HG02610 (cell line): ENCODE results near the gene AP4M1.
A peak's percentile ranks its signal among the peaks of the same experiment; 100 is the strongest.

Experiments
- ATAC-seq: cut with Tn5 transposase; IDR thresholded peaks from one replicate; pipeline ENCODE4 v1.9.1; 2021; ENCODE audit warnings: mild to moderate bottlenecking, moderate library complexity; ENCODE audit not compliant: unreplicated experiment

Gene AP4M1, protein sequence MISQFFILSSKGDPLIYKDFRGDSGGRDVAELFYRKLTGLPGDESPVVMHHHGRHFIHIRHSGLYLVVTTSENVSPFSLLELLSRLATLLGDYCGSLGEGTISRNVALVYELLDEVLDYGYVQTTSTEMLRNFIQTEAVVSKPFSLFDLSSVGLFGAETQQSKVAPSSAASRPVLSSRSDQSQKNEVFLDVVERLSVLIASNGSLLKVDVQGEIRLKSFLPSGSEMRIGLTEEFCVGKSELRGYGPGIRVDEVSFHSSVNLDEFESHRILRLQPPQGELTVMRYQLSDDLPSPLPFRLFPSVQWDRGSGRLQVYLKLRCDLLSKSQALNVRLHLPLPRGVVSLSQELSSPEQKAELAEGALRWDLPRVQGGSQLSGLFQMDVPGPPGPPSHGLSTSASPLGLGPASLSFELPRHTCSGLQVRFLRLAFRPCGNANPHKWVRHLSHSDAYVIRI

DNA sequence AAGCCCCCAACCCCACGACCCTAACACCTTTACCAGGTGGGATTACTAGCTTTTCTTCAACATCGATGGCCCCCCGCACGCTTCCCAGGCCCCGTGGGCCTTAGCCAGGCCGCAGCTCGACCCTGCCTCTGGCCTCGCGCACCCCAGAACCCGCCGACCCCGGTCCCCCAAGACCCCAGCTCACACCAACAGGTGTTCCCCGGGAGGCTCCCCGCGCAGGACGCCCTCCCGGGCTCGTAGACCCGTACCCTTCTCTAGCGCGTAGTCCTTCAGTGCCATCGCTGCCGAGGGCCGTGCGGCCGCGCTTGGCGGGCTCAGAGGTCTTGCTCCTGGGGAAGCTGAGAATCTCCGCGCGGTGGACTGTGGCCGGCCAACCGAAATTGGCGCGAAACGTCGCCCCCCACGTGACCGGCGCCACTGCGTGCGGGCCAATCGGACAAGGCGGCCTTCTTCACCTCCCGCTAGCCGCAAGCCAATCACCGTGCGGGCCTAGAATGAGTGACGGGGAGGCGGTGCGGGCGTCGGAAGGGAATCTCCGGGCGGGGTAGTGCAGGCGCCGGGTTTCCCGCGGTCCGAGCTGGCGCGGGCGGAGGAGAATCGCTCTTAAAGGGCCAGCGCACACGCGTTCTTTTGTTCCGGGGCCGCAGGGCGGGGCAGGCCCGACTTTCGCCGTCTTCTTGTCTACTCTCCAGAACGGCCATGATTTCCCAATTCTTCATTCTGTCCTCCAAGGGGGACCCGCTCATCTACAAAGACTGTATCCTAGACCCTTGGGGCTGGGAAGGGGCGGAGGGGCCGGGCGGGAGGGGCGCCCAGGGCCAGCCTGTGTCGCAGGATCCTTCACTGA is at the start of gene AP4M1, which contains the start of gene MCM7:
Gene AP4M1 (plus strand): TSS at position 628 of the 847 bp plus-strand sequence. CDS start 72 bp downstream, at position 700.
Gene MCM7 (minus strand): TSS at position 382 of the 847 bp plus-strand sequence. CDS start 103 bp downstream, at position 279.
- ATAC-seq, result peak; percentile 90

DNA sequence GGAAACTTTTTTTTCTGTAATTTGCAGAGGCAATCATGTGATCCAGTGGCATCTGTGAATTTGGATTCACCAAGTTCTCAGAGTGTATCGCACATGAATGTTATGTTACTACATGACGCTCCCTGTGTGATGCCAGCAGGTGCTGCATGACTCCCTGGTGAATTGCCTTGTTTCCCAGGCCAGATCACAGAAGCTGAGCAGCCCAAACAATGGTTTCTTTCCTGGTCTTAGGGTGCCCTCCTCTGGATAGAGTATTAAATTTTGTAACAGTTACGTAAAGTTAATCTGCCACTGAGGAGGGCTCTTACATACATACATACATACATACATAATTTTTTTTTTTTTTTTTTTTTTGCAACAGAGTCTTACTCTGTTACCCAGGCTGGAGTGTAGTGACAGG is 48.2 kb upstream of the AP4M1 start:
- ATAC-seq, result no peak

DNA sequence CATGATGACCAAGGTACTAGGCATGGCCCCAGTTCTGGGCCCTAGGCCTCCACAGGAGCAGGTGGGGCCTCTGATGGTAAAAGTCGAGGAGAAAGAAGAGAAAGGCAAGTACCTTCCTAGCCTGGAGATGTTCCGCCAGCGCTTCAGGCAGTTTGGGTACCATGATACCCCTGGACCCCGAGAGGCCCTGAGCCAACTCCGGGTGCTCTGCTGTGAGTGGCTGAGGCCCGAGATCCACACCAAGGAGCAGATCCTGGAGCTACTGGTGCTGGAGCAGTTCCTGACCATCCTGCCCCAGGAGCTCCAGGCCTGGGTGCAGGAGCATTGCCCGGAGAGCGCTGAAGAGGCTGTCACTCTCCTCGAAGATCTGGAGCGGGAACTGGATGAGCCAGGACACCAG is 44.4 kb upstream of the AP4M1 start:
- no peak for ATAC-seq

DNA sequence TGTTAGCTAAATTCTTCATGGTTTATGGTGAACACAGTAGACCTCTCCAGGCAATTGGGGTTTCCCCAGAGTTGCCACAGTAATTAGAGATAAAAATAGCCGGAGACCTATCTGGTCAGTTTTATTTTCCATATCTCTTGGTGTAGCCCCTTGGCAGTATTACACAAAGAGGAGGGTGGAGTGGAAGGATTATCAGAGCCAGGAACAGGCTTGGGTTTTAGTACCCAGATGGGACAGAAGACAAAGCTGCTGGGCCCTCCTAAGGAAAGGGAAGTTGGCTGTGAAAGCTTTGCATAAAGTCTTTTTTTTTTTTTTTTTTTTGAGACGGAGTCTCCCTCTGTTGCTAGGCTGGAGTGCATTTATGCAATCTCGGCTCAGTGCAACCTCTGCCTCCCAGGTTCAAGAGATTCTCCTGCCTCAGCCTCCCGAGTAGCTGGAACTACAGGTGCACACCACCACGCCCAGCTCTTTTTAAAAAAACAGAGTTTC is 42.1 kb upstream of the AP4M1 start:
- no peak for ATAC-seq

DNA sequence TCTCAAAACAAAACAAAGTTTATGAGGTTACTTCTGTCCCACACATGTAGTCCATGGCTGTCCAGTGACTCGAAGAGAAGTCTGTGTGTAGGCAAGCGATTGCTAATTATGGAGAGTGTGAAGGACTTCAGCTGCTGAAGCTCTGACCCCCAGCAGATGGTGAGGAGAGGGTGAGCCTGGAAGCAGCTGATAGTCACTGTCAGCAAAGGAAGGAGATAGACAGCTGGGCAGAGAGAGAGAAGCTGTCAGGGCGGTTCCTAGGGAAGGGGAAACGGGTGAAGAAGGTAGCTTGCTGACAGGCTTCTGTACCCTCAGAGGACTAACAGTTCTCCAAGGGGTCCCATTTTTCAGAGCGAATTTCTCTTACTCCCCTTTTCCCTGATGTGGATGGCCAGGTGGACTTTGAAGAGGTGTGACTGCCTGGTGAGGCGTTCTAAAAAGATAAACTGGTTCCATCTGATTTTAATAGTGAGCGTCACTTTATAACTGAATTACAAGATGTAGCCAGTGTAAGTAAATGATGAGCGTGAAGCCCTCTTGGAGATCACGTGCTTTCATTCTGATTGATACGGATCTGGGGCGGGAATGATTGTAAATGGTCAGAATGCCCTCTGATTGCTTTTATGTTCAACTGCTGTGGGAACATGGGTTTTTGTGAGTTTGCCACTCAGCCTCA is 39.8 kb upstream of the AP4M1 start:
- no peak for ATAC-seq

DNA sequence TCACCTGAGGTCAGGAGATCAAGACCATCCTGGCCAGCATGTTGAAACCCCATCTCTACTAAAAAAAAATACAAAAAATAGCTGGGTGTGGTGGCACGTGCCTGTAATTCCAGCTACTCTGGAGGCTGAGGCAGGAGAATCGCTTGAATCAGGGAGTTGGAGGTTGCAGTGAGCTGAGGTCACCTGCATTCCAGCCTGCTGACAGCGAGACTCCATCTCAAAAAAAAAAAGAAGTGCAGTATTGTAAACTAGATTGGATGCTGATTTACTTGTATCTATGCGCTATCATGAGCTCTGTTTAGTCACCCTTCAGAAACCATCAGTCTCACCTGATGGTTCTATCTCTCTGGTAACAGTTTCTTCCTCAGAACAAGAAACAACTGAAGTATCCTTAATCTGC is 38.1 kb upstream of the AP4M1 start:
- no peak for ATAC-seq

DNA sequence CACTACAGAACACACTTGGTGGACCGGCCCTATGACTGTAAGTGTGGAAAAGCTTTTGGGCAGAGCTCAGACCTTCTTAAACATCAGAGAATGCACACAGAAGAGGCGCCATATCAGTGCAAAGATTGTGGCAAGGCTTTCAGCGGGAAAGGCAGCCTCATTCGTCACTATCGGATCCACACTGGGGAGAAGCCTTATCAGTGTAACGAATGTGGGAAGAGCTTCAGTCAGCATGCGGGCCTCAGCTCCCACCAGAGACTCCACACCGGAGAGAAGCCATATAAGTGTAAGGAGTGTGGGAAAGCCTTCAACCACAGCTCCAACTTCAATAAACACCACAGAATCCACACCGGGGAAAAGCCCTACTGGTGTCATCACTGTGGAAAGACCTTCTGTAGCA is 37.3 kb upstream of the AP4M1 start:
- ATAC-seq, result no peak

DNA sequence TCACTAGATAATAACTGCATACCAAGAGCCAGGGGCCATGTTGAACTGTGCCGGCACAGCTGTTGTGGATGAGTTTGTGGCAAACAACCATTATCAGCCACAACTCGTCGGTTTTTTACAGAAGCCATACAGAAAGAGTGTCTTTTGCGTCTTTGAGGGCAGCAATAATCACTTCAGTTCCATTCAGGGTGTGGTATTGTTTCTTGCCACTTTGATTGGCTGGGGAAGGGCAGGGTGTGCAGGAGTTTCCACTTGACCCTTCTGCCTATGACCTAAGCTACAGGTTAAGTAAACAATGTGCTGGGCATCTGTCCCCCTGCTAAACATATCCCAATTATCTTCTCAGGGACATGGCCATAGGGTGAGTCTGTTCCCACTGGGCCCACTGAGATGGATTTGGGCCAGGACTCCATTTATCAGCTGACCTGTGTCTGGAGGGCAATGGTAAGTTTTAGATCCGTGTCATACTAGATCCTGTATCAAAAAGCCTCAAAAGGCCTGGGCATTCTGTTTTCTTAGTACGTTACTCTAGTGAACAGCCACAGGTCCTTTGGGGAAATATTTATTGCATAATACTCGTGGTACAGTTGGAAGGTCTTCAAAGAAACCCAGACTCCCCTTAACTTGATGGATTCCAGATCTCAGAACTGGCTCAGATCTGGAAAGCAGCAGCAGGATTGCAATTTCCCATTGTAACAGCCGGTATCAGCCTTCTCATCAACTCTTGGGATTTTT is 35.8 kb upstream of the AP4M1 start:
- no peak for ATAC-seq

DNA sequence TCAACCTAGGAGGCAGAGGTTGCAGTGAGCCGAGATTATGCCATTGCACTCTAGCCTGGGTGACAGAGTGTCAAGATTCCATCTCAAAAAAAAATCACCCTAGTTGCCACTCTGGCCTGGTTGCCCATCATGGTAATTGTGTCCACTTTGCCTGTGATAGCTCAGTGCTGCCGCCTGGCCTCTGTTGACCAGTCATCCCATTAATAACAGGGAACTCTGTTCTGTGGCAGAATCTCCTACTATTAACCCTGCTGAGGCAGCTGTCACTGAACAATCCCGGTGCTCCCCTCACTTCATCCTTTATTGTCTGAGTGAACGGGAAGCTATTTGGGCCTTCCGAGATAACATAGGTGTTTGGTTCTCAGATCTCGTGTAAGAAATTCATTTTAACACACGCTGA is 34.5 kb upstream of the AP4M1 start:
- ATAC-seq, result no peak

DNA sequence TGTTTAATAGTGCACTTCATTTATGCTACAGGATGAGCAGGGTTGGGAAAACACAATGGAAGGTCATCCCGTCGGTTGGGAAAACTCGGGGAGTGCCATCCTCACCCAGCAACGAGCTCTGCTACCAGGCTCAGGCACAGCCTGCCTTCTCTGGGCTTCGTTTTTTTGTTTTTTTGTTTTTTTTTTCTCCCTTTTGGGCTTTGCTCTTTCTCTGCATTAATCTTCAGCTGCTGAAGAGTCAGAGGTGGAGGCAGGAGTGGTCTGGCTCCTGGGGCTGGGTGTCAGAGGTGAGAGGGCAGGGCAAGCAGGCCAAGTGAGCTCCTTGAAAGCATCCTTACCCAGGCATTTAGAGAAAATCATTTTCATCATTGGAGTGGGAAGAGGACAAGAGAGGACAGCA is 31.5 kb upstream of the AP4M1 start:
- ATAC-seq, result no peak

DNA sequence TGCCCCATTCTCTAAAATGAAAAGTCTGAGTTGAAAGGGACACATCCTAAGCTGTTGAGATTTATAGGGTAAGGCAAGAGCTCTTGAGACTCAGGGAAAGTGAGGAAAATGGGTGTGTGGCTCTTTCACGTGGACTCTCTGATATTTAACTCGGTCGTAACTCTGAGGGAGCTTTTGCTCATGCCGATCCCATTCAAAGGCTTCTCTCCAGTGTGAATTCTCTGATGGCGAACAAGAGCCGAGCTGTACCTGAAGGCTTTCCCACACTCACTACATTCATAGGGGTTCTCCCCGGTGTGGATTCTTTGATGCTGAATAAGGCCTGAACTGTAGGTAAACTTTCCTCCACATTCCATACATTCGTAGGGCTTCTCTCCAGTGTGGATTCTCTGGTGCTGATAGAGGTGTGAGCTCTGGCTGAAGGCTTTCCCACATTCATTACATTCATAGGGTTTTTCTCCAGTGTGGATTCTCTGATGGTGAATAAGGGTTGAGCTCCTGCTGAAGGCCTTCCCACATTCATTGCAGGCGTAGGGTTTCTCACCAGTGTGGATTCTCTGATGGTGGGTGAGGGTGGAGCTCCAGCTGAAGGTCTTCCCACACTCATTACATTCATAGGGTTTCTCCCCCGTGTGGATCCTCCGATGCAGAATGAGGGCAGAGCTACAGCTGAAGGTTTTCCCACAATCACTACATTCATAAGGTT is 30.3 kb upstream of the AP4M1 start:
- no peak for ATAC-seq

DNA sequence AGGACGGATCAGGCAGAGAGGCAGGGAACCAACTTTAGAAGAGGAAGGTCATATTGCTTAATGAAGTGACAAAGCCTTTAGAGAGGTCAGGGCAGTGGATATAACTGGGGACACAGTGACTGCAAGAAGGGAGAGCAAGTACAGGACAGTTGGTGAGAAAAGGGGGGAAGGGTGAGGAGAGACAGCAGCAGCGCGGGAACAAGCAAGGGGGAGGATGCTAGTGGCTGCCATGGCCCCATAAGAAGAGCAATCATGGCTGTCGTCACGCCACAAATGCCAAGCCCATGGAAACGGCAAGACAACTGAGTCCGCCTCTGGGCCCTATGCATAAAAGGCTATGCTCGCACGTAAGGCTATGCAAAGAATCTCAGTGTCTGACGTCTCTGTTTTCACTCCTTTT is 29.0 kb upstream of the AP4M1 start:
- no peak for ATAC-seq

DNA sequence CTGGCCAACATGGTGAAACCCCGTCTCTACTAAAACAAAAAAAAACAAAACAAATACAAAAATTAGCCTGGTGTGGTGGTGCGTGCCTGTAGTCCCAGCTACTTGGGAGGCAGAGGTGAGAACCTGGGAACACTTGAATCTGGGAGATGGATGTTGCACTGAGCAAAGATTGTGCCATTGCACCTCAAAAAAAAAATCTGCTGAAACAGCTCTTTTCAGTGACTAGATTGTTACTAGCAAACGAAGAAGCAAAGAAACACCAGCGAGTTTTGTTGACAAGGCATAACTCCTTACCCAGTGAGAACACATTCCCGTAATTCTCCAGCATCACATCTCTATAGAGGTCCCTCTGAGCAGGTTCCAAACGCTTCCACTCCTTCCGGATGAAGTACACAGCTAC is 26.6 kb upstream of the AP4M1 start:
- no peak for ATAC-seq

DNA sequence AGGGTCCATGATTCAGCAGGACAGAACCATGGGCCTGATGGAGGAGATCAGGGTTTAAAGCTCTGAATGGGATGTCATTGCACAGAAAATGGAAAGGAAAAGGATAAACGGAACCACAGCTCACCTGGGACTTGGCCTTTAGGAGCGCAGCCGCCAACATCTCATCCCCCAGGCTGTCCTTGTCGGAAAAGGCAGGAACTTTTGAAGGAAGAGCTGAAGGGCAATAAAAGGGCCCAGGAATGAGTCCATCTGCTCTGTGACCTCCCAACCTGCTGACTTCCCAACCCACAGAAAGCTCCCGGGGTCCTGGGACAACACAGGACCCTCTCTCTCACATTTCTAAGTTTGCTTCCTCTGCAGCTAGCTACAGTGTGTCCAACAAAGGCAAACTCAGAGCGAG is 26.0 kb upstream of the AP4M1 start:
- no peak for ATAC-seq

DNA sequence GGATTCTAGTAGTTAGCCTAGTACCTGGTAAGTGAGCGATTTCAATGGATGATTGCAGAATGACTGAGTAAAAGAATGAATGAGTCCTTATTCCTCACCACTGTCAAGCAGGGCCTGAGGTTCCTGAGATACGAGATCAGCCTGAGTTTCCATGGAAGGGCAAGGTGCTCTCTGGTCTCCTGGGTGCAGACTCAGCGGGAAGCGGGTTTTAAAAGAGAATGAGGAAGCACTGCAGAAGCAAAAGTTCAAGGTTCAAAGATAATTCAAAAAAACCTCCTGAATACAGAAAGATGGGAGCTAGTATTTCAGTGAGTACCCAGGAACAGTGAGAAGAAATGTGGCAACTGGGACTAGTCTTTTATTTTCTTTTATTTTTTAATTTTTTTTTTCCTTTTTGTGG is 24.2 kb upstream of the AP4M1 start:
- no peak for ATAC-seq

DNA sequence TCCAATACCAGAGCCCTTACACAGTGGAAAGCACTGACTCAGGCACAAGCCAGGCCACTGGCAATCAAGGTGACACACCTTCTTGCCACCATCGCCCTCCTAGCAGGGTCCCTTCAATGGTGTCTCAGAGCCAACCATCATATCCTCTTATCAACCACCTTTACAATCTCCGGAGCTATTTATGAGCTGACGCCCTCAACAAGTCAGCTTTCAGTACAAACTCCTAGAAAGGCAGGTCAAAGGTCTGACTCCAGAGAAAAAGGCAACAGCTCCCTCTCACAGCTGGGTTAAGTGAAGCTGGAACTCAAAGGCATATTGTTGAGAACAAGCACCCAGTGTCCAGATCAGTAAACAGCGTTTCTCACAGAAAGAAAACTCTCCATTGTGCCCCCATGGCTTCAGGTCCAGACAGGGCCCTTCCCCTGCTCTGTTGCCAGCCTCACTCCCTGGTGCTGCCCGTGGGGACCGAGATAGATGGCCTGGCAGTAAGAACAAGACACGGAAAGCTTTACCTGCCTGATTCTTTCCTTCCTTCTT is 22.4 kb upstream of the AP4M1 start:
- no peak for ATAC-seq

DNA sequence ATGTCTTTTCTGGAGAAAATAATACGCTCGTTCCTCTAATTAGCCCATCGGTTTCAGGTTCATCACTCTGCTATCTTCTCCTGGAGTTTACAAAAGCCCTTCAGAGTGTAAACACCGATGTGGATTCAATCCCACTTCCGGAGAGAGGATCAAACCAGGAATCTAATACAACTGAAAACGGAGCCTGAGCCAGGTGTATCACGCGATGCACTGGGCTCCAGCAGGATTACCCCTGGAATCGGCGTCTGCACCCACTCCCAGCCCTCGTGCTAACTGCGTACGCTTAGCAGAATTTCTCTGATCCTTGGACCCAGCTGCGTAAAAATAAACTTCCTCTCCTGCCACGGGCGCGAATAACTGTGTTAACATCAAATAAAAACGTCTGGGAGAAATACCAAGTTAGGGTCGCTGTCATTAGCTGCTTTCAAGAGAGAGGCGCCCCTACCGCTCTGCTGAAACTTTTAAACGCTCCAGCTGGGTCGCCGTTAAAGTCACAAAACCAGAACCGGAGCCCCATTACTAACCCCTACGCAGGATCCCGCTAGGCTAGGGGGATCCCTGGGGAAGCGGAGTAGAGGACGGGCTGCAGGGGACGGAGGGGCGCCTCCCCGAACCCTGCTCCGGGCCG is 20.4 kb upstream of the AP4M1 start:
- ATAC-seq, result no peak

DNA sequence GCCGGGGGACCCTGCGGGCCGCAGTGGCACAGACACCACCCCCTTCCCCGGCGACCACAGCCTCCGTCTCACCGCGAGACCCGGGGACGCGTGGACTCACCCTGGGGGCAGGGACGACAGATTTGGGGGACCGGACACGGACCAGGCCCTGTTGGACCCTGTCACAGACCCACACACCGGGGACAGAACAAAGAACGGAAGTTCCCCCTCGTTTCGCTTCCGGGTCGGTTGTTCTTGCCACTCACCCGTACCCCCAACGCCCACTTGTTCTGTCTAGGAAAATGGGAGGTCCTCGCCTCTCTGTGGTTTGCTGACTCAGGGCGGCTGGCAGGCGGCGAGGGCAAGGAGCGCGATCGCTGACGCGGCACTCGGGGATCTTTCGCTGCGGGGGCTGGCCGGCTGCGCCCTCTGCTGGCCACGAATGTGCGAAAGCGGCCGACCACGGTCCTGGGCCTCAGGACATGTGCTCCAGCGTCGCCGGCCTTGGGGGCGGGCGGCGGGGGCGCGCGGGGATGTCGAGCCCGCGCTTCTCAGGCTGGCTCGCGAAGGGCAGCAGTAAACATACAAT is 19.8 kb upstream of the AP4M1 start, which contains the start of gene ZNF3:
Gene ZNF3 (minus strand): TSS at position 189 of the 568 bp plus-strand sequence. CDS start 4,366 bp downstream, outside the sequence.
- ATAC-seq, result peak; percentile 83

DNA sequence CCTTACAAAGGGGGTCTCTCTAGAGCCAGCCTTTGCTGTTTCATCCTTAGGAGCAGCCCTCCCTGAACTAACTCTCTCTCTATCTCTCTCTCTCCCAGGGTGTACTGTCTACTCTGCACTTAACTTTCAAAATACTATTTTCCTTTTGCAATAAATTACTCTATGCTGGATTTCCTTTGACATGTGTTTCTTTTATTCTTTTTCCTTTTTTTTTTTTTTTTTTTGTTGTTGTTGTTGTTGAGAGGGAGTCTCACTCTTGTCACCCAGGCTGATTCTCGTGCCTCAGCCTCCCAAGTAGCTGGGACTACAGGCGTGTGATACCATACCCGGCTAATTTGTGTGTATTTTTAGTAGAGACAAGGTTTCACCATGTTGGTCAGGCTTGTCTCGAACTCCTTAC is 18.5 kb upstream of the AP4M1 start:
- no peak for ATAC-seq
